ENCODE results near the gene PTPRJ.

Gene PTPRJ

DNA sequence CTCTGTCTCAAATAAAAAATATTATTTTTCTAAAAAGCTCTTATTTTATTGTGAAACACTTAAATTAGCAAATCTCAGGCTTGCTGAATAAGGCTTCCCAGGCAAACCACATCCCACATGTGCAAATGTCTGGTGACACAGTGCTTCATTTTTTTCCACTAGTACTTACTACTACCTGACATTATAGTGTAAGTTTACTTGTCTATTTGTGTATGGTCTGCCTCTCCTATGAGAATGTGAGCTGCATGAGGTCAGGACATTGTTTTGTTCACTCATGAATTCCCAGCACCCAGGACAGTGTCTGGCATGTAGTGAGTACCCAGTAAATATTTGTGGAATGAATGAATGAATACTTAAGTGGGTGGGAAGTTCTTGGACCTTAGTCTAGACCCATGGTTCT lies 103.1 kb downstream of the PTPRJ start:
- Histone ChIP-seq H3K9me3 (replicated peaks; ENCODE audit: low read length) (no peaks in the 10 kb centered on the region), H3K4me3 (ENCODE audit: low read length) (no peak overlapping the region), H3K4me1 (ENCODE audit: control insufficient read depth, insufficient read depth, low read length) (peaks cover 22% of the 10 kb centered on the region), H3K4me2 (ENCODE audit: low read length) (no peak overlapping the region), H3K27me3 (ENCODE audit: control insufficient read depth, insufficient read depth, low read length) (no peaks in the 10 kb centered on the region), H3K9ac (ENCODE audit: low read depth, low read length) (no peak overlapping the region), H3K36me3 (ENCODE audit: insufficient read depth, low read length) (no peaks in the 10 kb centered on the region)

DNA sequence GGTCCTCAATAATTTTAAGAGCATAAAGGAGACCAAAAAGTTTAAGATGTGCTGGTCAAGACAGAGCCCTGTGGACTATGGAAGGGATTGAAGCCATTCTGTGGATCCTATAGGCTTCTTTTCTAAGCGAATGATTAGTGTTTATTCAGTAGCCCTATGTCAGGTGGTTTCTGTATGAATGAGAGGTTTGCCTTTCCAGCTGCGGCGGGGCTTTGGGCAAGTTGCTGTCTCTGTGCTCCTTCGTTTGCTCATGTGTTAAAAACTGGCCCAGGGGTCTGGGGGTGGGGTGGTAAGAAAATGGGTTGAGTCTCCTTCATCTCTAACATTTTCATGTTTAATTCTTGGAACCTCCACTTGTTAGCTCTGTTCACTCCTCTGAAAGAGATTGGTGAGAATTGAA lies 105.3 kb downstream of the PTPRJ start:
- no peaks in the 10 kb centered on the region for H3K27me3 ChIP-seq (ENCODE audit: control insufficient read depth, insufficient read depth, low read length)
- H3K9me3 ChIP-seq (replicated peaks; ENCODE audit: low read length) = no peaks in the 10 kb centered on the region
- no peaks in the 10 kb centered on the region for H3K36me3 ChIP-seq (ENCODE audit: insufficient read depth, low read length)
- H3K4me3 ChIP-seq (ENCODE audit: low read length) = no peak overlapping the region
- peaks cover 25% of the 10 kb centered on the region for H3K4me1 ChIP-seq (ENCODE audit: control insufficient read depth, insufficient read depth, low read length)
- H3K4me2 ChIP-seq (ENCODE audit: low read length) = no peak overlapping the region
- no peak overlapping the region for H3K9ac ChIP-seq (ENCODE audit: low read depth, low read length)

DNA sequence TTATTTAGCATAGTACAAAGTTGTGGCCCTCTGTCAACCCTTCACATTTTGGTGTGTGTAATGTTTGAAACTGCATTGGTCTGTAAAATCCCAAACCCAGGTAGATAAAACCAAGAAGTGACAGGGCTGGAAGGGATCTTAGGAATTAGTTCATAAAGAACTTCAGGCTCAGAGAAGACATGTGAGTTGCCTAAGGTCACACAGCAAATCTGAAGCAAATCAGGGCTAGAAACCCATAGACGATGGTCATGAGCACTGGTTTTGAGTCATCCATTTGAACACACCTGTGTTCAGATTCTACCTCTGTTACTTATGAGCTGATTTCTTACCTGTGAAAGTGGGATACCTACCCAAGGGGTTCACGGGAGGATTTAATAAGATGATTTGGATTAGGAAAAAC lies 107.1 kb downstream of the PTPRJ start:
- Histone ChIP-seq H3K9me3 (replicated peaks; ENCODE audit: low read length) (no peaks in the 10 kb centered on the region), H3K36me3 (ENCODE audit: insufficient read depth, low read length) (no peaks in the 10 kb centered on the region), H3K4me2 (ENCODE audit: low read length) (no peak overlapping the region), H3K4me1 (ENCODE audit: control insufficient read depth, insufficient read depth, low read length) (peaks cover 10% of the 10 kb centered on the region), H3K4me3 (ENCODE audit: low read length) (no peak overlapping the region), H3K9ac (ENCODE audit: low read depth, low read length) (no peak overlapping the region), H3K27me3 (ENCODE audit: control insufficient read depth, insufficient read depth, low read length) (no peaks in the 10 kb centered on the region)

DNA sequence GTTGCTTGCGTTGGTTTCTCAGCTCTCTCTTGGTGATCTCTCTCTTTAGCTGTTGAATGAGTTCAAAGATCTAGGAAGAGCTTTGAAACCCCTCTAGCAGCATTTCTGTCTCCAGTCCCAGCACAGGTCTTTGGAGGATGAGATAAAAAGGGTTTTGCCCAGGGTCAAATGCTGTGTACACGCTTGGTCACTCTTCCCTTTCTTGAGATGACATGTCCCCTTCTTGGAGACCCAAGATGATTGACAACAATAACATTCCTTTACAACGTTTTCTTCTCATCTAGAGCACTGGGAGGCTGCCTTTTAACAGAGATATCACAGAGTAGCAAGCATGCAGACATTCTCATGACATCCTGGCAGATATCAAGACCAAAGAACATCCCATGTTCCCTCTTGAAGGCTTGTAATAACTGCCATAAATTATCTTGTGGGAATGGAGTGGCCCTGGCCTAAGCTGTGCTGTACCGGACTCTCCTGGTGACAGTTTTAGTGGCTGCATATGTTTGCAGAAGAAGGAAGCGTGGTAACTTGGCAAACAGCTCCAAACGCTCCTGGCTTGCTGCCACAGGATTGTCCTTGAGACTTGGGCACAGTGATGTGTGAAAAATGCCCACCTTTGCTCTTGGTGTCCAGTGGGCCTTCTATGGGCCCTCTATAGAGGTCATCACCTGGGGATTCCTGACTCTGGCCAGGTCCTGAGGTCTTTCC lies 107.8 kb downstream of the PTPRJ start:
- peaks cover 10% of the 10 kb centered on the region for H3K4me1 ChIP-seq (ENCODE audit: control insufficient read depth, insufficient read depth, low read length)
- H3K9ac ChIP-seq (ENCODE audit: low read depth, low read length) = no peak overlapping the region
- no peak overlapping the region for H3K4me2 ChIP-seq (ENCODE audit: low read length)

DNA sequence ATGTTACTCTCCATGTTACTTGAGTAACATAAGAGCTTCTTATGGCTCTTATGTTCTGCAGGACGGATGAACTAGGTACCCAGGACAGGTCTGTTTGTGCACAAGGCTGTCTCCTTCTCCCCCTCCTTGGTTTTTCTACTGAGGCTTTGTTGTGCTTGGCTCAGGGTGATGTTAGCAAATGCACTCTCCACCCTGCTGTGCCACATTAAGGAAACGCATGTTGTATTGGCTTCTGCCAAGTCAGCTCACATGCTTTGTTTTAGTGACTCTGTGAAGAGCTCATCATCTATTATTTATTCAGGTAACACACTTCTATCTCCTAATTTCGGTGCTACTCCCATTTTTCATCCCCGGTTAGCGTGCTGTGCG lies 108.3 kb downstream of the PTPRJ start:
- Histone ChIP-seq H3K36me3 (ENCODE audit: insufficient read depth, low read length) (no peaks in the 10 kb centered on the region), H3K4me3 (ENCODE audit: low read length) (no peak overlapping the region), H3K9me3 (replicated peaks; ENCODE audit: low read length) (no peaks in the 10 kb centered on the region), H3K9ac (ENCODE audit: low read depth, low read length) (no peak overlapping the region), H3K4me2 (ENCODE audit: low read length) (no peak overlapping the region), H3K4me1 (ENCODE audit: control insufficient read depth, insufficient read depth, low read length) (peaks cover 10% of the 10 kb centered on the region), H3K27me3 (ENCODE audit: control insufficient read depth, insufficient read depth, low read length) (no peaks in the 10 kb centered on the region)

More for the DNA sequence above, 107.8 kb downstream of the PTPRJ start:
- no peak overlapping the region for H3K4me3 ChIP-seq (ENCODE audit: low read length)
- no peaks in the 10 kb centered on the region for H3K36me3 ChIP-seq (ENCODE audit: insufficient read depth, low read length)
- H3K9me3 ChIP-seq (replicated peaks; ENCODE audit: low read length) = no peaks in the 10 kb centered on the region
- H3K27me3 ChIP-seq (ENCODE audit: control insufficient read depth, insufficient read depth, low read length) = no peaks in the 10 kb centered on the region

DNA sequence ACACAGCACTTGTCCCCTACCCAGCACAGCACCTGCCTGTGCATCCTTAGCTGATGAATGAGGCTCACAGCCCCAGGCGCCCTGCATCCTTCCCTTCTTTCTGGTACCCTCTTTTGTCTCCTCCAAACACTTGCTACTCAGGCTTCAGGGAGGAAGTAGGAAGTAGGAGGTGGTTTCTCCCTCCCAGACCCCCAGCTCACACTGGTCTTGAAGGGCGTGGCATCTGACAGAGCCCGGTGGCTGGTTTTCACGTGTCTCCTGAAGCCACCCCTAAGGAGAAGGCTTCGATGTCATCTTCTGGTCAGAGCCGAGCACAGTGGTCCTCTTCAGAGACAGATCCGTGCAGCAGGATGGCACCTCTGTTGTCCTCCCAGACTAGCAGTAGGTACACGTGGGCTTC lies 109.8 kb downstream of the PTPRJ start:
- Histone ChIP-seq H3K4me1 (ENCODE audit: control insufficient read depth, insufficient read depth, low read length) (peaks cover 10% of the 10 kb centered on the region), H3K9ac (ENCODE audit: low read depth, low read length) (no peak overlapping the region), H3K36me3 (ENCODE audit: insufficient read depth, low read length) (no peaks in the 10 kb centered on the region), H3K4me3 (ENCODE audit: low read length) (no peak overlapping the region), H3K4me2 (ENCODE audit: low read length) (no peak overlapping the region), H3K27me3 (ENCODE audit: control insufficient read depth, insufficient read depth, low read length) (no peaks in the 10 kb centered on the region), H3K9me3 (replicated peaks; ENCODE audit: low read length) (no peaks in the 10 kb centered on the region)

DNA sequence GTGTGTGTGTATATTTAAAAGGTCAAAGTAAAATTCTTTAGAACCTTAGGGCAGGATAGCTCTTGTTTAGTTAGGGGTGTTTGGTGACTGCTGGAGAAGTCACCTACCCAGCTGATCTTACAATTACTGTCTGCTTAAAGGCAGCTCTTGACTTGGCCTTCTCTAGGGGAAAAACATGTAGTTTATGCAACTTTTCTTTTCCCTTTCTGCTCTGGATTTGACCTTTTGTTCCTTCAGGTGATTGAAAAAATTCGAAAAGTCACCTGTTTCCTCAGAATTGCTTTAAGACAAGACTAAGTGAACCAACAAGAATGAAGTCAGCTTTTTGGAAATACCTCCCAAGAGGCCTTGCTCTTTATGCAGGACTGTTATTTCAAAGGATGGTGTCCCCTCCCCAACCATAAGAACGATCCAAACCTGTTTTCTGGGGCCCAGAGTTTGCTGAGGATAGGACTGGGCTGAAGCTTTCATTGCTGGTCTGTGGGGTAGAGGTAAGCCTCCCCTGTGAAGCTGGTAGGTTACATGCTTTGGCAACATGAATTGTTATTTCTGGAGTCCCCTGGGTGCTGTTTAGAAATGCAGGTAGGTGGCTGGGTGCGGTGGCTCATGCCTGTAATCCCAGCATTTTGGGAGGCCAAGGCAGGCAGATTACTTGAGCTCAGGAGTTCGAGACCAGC lies 111.2 kb downstream of the PTPRJ start:
- Histone ChIP-seq H3K36me3 (ENCODE audit: insufficient read depth, low read length) (no peaks in the 10 kb centered on the region), H3K4me3 (ENCODE audit: low read length) (no peak overlapping the region), H3K4me2 (ENCODE audit: low read length) (no peak overlapping the region), H3K9ac (ENCODE audit: low read depth, low read length) (no peak overlapping the region), H3K9me3 (replicated peaks; ENCODE audit: low read length) (no peaks in the 10 kb centered on the region), H3K4me1 (ENCODE audit: control insufficient read depth, insufficient read depth, low read length) (peaks cover 18% of the 10 kb centered on the region), H3K27me3 (ENCODE audit: control insufficient read depth, insufficient read depth, low read length) (no peaks in the 10 kb centered on the region)

DNA sequence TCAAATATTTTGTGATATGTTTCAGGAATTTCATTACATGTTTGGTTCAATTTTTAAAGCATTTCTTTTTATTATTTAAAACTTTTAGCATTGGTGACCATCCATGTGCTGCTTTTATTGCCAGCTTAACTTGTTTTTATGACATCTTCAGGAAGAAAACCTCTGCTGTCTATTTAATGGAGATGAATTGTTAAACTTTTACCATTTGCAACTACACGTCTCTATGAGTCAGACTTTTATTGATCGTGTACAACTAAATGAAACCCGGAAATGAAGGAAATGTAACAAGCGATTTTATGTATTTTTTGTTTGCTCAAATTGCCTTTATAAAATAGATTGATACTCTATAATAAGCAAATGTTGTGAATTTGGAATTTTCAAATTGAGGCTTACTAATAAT lies 113.0 kb downstream of the PTPRJ start:
- Histone ChIP-seq H3K4me3 (ENCODE audit: low read length) (no peak overlapping the region), H3K9ac (ENCODE audit: low read depth, low read length) (no peak overlapping the region), H3K27me3 (ENCODE audit: control insufficient read depth, insufficient read depth, low read length) (no peaks in the 10 kb centered on the region), H3K9me3 (replicated peaks; ENCODE audit: low read length) (no peaks in the 10 kb centered on the region), H3K36me3 (ENCODE audit: insufficient read depth, low read length) (no peaks in the 10 kb centered on the region), H3K4me1 (ENCODE audit: control insufficient read depth, insufficient read depth, low read length) (peaks cover 20% of the 10 kb centered on the region), H3K4me2 (ENCODE audit: low read length) (no peak overlapping the region)

DNA sequence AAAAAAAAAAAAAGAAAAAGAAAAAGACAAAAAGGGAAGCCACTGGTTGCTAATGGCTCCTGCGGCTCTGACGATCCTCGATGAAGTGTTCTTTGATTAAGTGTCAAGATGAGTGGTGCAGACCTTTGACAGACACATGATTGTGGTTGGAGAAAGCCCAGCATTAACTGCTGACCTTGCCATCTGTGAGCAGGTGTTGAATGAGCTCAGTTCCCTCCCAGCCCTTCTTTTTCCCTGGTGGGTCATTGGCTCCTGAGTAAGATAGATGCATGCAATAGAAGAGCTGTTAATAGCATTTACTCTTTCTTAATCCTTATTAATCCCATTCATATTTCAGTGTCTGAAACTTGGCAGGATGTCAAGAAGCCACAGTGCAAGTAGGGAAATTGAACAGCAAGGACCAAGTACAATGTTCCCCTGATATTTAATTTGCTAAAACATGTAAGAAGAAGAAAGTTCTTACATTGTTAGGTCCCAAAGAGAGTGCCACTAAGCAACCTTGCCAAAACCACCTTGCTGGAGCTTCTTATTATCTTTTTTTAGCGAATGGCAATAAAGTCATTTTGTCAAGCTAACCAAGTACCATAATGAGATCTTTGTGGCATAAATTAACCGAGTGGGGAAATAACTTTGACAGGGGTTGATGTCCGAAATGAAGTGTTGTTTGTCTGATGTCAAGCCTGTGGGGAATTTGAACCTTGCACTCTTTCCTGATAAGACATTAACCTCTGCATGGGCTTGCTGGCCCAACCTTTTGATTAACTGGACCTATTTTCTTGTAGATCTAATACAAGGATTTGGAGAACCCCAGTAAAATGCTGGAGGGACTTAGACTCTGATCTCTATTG lies 113.7 kb downstream of the PTPRJ start:
- Histone ChIP-seq H3K4me2 (ENCODE audit: low read length) (no peak overlapping the region), H3K36me3 (ENCODE audit: insufficient read depth, low read length) (no peaks in the 10 kb centered on the region), H3K9me3 (replicated peaks; ENCODE audit: low read length) (no peaks in the 10 kb centered on the region), H3K4me3 (ENCODE audit: low read length) (no peak overlapping the region), H3K4me1 (ENCODE audit: control insufficient read depth, insufficient read depth, low read length) (peaks cover 14% of the 10 kb centered on the region), H3K27me3 (ENCODE audit: control insufficient read depth, insufficient read depth, low read length) (no peaks in the 10 kb centered on the region), H3K9ac (ENCODE audit: low read depth, low read length) (no peak overlapping the region)

DNA sequence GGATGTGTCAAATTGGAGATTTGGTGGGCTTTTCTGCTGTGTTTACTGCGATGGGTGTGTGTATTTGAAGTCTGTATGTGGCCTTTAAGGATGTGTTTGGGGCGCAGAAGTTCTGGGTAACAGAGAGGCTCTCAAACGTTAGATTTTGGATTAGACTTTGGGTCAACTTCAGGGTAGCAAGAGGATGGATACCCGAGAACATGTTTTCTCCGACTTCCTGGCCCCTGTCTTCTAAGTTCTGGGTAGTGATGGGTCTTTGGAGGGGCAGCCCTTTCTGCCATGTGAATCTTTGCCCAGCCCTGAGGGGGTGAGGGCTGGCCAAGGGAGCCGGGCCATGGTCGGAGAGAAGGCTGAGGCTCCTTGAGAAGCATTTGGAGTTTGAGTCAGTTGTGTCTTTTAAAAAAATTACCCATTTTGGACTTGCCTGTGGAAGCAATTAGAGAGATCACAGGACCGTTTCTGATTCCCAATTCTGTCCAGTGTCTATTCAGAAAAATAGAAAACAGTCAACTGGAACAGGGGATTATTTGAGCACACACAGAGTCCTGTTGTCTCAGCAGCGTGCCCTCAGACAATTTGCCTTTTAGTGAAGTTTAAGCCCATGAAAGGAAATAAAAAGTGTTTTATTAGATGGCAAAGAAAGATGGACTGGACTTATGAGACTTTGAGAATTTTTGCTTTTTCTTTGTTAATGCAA lies 114.4 kb downstream of the PTPRJ start:
- Histone ChIP-seq H3K27me3 (ENCODE audit: control insufficient read depth, insufficient read depth, low read length) (no peaks in the 10 kb centered on the region), H3K9ac (ENCODE audit: low read depth, low read length) (no peak overlapping the region), H3K9me3 (replicated peaks; ENCODE audit: low read length) (no peaks in the 10 kb centered on the region), H3K36me3 (ENCODE audit: insufficient read depth, low read length) (no peaks in the 10 kb centered on the region), H3K4me2 (ENCODE audit: low read length) (no peak overlapping the region), H3K4me1 (ENCODE audit: control insufficient read depth, insufficient read depth, low read length) (peaks cover 12% of the 10 kb centered on the region), H3K4me3 (ENCODE audit: low read length) (no peak overlapping the region)

DNA sequence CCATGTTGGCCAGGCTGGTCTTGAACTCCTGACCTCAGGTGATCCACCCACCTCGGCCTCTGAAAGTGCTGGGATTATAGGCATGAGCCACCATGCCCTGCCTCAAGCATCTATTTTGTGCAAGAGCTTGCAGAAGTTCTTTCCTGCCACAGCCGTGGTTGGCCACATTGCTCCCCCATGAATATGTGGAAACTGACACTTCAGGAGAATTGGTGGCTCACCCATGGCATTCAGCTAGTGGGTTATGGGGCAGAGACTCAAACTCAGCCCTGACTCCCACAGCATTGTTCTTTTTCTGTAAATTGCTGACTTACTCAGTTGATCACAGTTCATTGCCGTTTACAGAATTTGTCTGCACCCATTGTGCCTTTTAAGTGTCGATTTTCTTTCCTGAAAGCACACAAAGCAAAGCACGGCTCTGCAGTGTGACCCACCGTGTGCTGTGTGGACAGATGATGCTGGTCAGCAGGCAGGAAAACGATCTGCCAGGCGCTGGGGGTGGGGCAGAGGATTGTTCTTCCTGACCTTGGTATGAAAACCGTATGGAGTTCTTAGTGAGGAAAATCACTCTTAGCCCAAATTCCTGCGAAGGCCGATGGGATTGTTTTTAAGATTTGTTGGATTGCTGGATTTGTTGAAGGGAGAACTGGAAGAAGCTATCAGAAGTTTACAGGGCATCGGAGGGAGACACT lies 115.6 kb downstream of the PTPRJ start:
- peaks cover 12% of the 10 kb centered on the region for H3K4me1 ChIP-seq (ENCODE audit: control insufficient read depth, insufficient read depth, low read length)

More for the DNA sequence above, 115.6 kb downstream of the PTPRJ start:
- Histone ChIP-seq H3K9me3 (replicated peaks; ENCODE audit: low read length) (no peaks in the 10 kb centered on the region), H3K9ac (ENCODE audit: low read depth, low read length) (no peak overlapping the region), H3K36me3 (ENCODE audit: insufficient read depth, low read length) (no peaks in the 10 kb centered on the region), H3K4me2 (ENCODE audit: low read length) (no peak overlapping the region), H3K4me3 (ENCODE audit: low read length) (no peak overlapping the region), H3K27me3 (ENCODE audit: control insufficient read depth, insufficient read depth, low read length) (no peaks in the 10 kb centered on the region)

Measured in skeletal muscle satellite cell (primary cell).